Measurements from ENCODE around the gene ARHGAP36.

ARHGAP36 gene

GRCh38 chrX:131068945-131069719 is 11.0 kb downstream of the ARHGAP36 start:
- DNase-seq (ENCODE audit: low read depth in 1 of 2, low spot score in 1 of 2) = no peak

- DNase-seq (ENCODE audit: low read depth in 1 of 2, low spot score in 1 of 2) = no peak
These were observed 14.9 kb downstream of the ARHGAP36 start for GRCh38 chrX:131072871-131073571.

- DNase-seq (ENCODE audit: low read depth in 1 of 2, low spot score in 1 of 2) = no peak
These were observed 15.5 kb downstream of the ARHGAP36 start for GRCh38 chrX:131073607-131074006.

GRCh38 chrX:131081772-131082740 is 23.9 kb downstream of the ARHGAP36 start:
- no peak for DNase-seq (ENCODE audit: low read depth in 1 of 2, low spot score in 1 of 2)

GRCh38 chrX:131083510-131084142 is 25.5 kb downstream of the ARHGAP36 start:
- no peak for DNase-seq (ENCODE audit: low read depth in 1 of 2, low spot score in 1 of 2)

- DNase-seq (ENCODE audit: low read depth in 1 of 2, low spot score in 1 of 2) = no peak
These were observed 26.0 kb downstream of the ARHGAP36 start for GRCh38 chrX:131084145-131084544.

GRCh38 chrX:131136776-131137175 is 78.6 kb downstream of the ARHGAP36 start:
- no peak for DNase-seq (ENCODE audit: low read depth in 1 of 2, low spot score in 1 of 2)

- DNase-seq (ENCODE audit: low read depth in 1 of 2, low spot score in 1 of 2) = no peak
These were observed 80.9 kb downstream of the ARHGAP36 start for GRCh38 chrX:131139072-131139471.

Measured in activated CD4-positive, alpha-beta T cell treated with anti-CD3 and anti-CD28 coated beads, Interleukin-2, amount 50 U/mL, for 24 hours (primary cell).